Cardiac fibroblast (primary cell): ENCODE results near the gene TCP1.
"Not testable (repeated sequence)": the region's sequence is repeated elsewhere in the genome, so short reads cannot be mapped to it uniquely, and the experiment has no call there.

Experiments
- DNase-seq, 2 donors: peaks; one replicate each; pipeline versions ENCODE4 v3.0.0 to v3.0.0-alpha.2; 2010; ENCODE audit warnings: low read depth in 2 of 2
- H3K4me3 ChIP-seq, 2 donors: replicated peaks in 1 of 2; 1 replicate in 1 of 2; 2 replicates in 1 of 2; pipeline ENCODE4 v1.5.1; 2011; ENCODE audit warnings: low read depth in 2 of 2, low read length in 2 of 2, mild to moderate bottlenecking in 2 of 2, moderate library complexity in 1 of 2
- TF ChIP-seq, protein P1 (sequence below): IDR thresholded peaks from one replicate; pipeline ENCODE4 v1.5.1; 2011; ENCODE audit warnings: low read depth, mild to moderate bottlenecking, low read length, inconsistent platforms

The TCP1 gene

DNA sequence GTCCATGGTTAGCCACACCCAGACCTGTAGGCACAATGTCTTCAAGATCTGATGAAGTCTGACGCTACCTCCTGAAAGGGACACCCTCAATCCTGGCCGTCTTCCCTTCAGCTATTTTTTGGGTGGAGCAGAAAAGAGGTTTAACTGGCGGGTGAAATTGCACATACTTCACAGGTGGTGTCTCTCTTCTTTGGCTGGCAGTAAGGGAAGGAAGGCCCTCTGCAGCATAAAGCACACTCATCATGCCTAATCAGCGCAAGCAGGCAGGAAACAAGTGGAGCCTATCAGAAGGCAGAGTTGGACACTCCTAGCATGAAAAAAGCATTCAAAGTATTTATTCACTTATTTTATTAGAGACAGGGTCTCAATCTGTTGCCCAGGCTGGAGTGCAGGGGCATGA, 43.5 kb upstream of the TCP1 start:
- no peak for DNase-seq
- TF ChIP-seq, protein P1, sequence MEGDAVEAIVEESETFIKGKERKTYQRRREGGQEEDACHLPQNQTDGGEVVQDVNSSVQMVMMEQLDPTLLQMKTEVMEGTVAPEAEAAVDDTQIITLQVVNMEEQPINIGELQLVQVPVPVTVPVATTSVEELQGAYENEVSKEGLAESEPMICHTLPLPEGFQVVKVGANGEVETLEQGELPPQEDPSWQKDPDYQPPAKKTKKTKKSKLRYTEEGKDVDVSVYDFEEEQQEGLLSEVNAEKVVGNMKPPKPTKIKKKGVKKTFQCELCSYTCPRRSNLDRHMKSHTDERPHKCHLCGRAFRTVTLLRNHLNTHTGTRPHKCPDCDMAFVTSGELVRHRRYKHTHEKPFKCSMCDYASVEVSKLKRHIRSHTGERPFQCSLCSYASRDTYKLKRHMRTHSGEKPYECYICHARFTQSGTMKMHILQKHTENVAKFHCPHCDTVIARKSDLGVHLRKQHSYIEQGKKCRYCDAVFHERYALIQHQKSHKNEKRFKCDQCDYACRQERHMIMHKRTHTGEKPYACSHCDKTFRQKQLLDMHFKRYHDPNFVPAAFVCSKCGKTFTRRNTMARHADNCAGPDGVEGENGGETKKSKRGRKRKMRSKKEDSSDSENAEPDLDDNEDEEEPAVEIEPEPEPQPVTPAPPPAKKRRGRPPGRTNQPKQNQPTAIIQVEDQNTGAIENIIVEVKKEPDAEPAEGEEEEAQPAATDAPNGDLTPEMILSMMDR: no peak

DNA sequence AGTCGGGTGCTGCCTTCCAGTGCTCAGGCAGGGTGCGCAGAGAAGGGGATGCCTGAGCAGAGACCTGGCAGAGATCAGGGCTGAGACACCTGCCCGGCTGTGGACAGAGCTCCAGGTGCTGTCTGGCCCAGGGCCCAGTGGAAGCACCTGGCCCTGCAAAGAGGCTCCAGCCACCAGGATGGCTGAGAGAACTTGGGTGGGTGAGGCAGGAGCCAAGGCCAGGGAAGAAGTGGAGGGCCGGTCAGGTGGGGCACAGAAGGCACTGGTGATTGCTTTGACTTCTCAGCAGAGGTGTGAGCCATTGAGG, 41.9 kb upstream of the TCP1 start:
- no peak for DNase-seq
- H3K4me3 ChIP-seq: no peak overlapping the region
- TF ChIP-seq, protein P1: no peak

More for the DNA sequence above, 43.5 kb upstream of the TCP1 start:
- H3K4me3 ChIP-seq: no peak overlapping the region

DNA sequence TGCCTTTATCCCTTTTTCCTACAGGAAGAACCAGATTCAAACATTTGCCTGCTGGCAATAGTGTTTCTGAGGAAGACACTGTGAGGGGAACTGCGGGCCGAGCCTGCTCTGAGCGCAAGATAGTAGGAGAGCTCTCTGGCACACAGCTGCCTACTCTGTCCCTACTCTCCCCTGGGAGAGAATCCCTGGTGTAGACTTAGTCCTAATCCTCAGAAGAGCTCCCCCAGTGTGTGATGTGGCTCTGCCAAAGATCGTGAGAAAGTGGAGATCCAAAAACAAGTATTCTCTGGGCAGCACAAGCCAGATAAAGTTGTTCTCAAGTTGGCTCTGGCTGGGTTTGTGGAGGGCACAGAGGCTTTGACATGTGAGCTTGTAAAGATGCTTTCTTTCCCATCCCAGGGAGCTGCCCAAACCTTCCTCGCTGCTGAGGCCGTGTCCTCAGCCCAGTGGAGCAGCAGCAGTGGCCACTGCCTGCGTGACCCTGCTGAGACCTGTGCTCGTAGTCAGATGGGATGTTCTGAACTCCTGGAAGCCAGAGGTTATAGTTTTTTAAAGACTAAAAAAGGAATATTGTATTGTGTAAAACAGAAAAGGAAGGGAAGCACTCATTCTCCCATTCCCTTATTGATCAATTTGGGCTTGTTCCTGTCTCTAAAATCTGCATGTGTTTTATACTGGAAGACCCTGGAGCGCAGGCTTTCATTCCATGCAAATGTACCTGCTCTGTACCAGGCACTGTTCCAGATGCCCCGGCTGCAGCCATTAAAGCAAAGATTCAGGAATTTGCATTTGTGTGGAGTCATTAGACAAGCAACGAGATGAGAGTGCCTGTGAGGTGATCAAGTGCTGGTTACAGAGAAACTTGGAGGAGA, 41.3 kb upstream of the TCP1 start:
- no peak for DNase-seq
- TF ChIP-seq, protein P1: no peak
- no peak overlapping the region for H3K4me3 ChIP-seq

DNA sequence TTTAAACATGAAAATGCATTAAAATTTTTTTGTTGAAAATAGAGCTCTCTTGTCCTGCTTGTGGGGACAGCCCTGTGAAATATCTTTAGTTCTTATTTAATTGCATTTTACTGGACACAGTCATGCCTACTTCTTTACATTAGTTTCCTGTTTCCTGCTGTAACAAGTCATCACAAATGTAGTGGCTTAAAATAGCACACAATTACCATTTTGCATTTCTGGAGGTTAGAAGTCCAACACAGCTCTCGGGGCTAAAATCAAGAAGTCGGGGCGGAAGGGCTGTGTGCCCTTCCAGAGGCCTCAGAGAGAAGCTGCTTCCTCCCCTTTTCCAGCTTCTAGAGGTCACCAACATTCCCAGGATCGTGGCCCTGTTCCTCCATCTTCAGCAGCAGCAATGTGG, 40.1 kb upstream of the TCP1 start:
- TF ChIP-seq, protein P1: no peak
- no peak for DNase-seq
- no peak overlapping the region for H3K4me3 ChIP-seq

DNA sequence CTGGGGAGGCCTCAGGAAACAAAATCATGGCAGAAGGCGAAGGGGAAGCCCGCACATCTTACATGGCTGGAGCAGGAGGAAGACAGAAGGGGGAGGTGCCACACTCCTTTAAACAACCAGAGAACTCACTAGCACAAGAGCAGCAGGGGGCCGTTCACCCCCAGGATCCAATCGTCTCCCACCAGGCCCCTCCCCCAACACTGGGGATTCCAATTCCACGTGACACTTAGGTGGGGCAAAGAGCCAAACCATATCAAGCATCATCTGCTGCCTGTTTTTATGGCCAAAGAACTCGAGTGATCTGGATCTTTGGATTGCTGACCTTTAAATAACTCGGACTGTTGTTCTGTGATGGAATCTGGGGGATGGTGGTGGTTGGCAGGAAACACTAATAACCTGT, 38.7 kb upstream of the TCP1 start:
- no peak overlapping the region for H3K4me3 ChIP-seq
- TF ChIP-seq, protein P1: no peak
- no peak for DNase-seq

DNA sequence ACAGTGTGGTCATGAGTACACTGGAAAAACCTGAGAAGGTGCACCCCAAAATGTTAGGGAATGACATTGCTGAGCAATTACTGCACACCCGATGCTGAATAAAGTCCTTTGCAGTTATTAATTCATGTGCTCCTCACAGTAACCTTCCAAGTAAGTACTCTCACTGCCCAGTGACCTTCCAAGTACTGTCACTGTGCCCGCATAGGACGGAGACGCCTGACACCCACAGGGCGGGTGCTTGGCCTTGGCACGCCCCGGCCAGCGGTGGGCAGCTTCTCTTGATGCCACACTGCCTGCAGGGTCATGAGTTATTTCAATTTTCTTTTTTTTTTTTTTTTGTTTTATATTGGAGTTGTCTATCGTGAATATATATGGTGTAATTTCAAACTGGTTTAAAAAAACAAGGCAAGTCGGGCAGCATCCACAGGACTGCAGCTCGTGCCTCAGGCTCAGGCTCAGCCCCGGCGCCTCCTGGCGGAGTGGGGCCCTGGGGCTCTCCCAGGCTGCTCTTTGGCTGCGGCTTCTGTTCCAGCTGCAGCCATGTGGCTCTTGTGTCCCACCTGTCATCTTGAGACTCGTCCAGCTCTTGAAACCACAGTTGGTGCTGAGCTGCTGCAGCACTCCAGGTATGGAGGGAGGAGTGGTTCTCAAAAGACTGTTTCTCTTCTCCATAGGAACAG, 37.7 kb upstream of the TCP1 start:
- DNase-seq: no peak
- TF ChIP-seq, protein P1: no peak
- no peak overlapping the region for H3K4me3 ChIP-seq

DNA sequence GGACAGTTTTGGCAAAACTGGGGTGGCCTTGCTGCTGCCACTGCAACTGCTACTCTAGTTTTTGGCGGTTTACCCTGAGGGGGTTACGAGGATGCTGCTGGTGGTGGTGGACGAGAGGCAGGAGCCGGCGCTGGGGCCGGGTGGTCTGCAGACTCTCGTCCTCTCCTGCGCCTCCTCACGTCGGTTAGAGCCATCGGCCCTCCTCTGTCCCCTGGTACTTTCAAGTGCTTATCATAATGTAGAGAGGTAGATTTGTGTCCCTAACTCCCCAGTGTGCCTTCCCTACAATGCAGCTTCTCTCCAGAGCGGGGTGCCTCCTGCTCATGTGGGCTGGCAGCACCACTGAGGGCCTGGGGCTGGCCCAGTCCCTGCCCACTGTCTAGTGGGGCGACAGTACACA, 36.6 kb upstream of the TCP1 start:
- TF ChIP-seq, protein P1: no peak
- no peak overlapping the region for H3K4me3 ChIP-seq
- DNase-seq: no peak

DNA sequence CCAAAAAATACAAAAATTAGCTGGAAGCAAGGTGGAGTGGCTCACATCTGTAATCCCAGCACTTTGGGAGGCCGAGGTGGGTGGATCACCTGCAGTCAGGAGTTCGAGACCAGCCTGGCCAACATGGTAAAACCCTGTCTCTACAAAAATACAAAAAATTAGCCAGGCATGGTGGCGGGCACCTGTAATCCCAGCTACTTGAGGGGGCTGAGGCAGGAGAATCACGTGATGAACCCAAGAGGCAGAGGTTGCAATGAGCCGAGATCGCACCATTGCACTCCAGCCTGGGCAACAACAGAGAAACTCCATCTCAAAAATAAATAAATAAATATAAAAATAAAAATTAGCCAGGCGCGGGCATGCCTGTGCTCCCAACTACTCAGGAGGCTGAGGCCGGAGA, 35.3 kb upstream of the TCP1 start:
- not testable (repeated sequence) for DNase-seq, H3K4me3 ChIP-seq
